ENCODE data around the gene RAPGEF6.
"Not testable (repeated sequence)": the region's sequence is repeated elsewhere in the genome, so short reads cannot be mapped to it uniquely, and the experiment has no call there.

RAPGEF6 gene

DNA sequence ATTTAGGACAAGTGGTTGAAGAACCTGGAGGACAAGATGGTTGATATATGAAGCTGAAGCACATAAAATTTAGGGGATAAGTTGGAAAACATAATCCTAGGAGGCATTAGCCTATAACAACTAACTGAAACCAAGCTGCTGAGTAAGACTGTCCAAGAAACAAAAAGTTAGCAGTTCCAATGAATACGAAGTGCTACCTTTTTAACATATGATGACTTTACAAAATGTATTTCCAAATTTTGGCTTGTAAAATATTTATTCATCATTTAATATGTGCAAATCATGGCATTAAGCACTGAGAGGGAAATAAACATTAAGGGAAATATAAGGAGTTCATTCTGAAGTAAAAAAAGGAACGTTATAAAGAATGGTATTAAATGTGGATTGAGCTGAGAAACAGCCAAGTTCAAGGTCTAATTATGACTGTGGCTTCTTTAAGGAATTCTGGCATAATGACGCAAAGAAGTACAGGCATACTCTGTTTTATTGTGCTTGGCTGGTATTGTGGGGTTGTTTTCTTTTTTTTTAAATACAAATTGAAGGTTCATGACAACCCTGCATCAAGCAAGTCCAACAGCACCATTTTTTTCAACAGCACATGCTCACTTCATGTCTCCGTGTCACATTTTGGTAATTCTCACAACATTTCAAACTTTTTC is 7.7 kb downstream of the RAPGEF6 start:
- Histone ChIP-seq H3K9me3 (ENCODE audit: control insufficient read depth, low read length) (no peaks in the 10 kb centered on the region), H3K36me3 (ENCODE audit: control insufficient read depth, insufficient read depth, low read length) (peaks cover 10% of the 10 kb centered on the region), H3K27ac (ENCODE audit: low read depth, low read length, severe bottlenecking) (no peak overlapping the region), H3K4me3 (ENCODE audit: extremely low read depth, insufficient read depth, low read length, poor library complexity, severe bottlenecking) (no peak overlapping the region), H3K4me1 (ENCODE audit: control insufficient read depth, insufficient read depth, low read length, poor library complexity, severe bottlenecking) (peaks cover 4% of the 10 kb centered on the region)
- WGBS, 2 experiments (ENCODE audit: insufficient coverage in 2 of 2) = 95 to 100% methylated on average over 1 to 2 of the region's 4 CpGs

DNA sequence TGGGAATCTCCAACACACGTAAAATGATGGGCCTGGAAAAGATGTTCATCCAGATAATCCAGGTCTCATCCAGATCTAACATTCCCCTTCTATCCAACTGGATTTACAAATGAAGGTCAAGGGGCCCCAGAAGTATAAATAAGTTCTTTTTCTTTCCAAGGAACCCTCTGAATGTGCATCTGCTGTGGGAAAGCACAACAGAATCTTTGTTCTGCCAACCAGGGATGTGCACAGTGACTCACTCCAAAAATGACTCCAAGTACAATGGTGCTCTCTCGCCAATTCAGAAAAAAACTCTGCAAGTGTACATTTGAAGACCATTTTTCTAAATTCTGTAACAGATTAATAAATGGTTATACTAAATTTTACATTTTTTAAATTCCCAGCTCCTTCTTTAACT is 12.4 kb downstream of the RAPGEF6 start:
- Histone ChIP-seq H3K4me1 (ENCODE audit: control insufficient read depth, insufficient read depth, low read length, poor library complexity, severe bottlenecking) (peaks cover 6% of the 10 kb centered on the region), H3K36me3 (ENCODE audit: control insufficient read depth, insufficient read depth, low read length) (peaks cover 14% of the 10 kb centered on the region), H3K9me3 (ENCODE audit: control insufficient read depth, low read length) (no peaks in the 10 kb centered on the region), H3K27ac (ENCODE audit: low read depth, low read length, severe bottlenecking) (peak overlapping the region; percentile 48), H3K4me3 (ENCODE audit: extremely low read depth, insufficient read depth, low read length, poor library complexity, severe bottlenecking) (no peak overlapping the region)
- WGBS, 2 experiments (ENCODE audit: insufficient coverage in 2 of 2) = 100% methylated on average over 1 of the region's 2 CpGs; no CpG with 5 or more reads in 1 of the 2 experiments

DNA sequence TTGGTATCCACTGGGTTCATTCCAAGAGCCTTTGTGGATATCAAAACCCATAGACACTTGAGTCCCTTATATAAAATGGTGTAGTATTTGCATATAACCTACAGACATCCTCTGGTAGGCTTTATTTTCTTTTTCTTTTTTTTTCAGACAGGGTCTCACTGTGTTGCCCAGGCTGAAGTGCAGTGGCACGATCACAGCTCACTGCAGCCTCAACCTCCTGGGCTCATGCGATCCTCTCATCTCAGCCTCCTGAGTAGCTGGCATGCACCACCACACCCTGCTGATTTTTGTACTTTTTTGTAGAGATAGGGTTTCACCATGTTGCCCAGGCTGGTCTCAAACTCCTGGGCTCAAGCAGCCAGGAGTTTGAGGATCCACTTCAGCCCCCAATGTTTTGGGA is 13.9 kb downstream of the RAPGEF6 start:
- H3K4me1 ChIP-seq (ENCODE audit: control insufficient read depth, insufficient read depth, low read length, poor library complexity, severe bottlenecking); H3K9me3 ChIP-seq (ENCODE audit: control insufficient read depth, low read length); H3K27ac ChIP-seq (ENCODE audit: low read depth, low read length, severe bottlenecking); H3K4me3 ChIP-seq (ENCODE audit: extremely low read depth, insufficient read depth, low read length, poor library complexity, severe bottlenecking): not testable (repeated sequence)
- WGBS, 2 experiments (ENCODE audit: insufficient coverage in 2 of 2) = 71 to 100% methylated on average over 1 of the region's 2 CpGs
- H3K36me3 ChIP-seq (ENCODE audit: control insufficient read depth, insufficient read depth, low read length) = peaks cover 18% of the 10 kb centered on the region

- H3K9me3 ChIP-seq (ENCODE audit: control insufficient read depth, low read length) = no peaks in the 10 kb centered on the region
- WGBS, 2 experiments (ENCODE audit: insufficient coverage in 2 of 2) = 83 to 100% methylated on average over 1 to 3 of the region's 8 CpGs
- H3K36me3 ChIP-seq (ENCODE audit: control insufficient read depth, insufficient read depth, low read length) = peaks cover 19% of the 10 kb centered on the region
- no peak overlapping the region for H3K4me3 ChIP-seq (ENCODE audit: extremely low read depth, insufficient read depth, low read length, poor library complexity, severe bottlenecking)
- no peak overlapping the region for H3K27ac ChIP-seq (ENCODE audit: low read depth, low read length, severe bottlenecking)
- peaks cover 6% of the 10 kb centered on the region for H3K4me1 ChIP-seq (ENCODE audit: control insufficient read depth, insufficient read depth, low read length, poor library complexity, severe bottlenecking)
Observed at GRCh38 chr5:131619102-131619501, 15.9 kb downstream of the RAPGEF6 start.

DNA sequence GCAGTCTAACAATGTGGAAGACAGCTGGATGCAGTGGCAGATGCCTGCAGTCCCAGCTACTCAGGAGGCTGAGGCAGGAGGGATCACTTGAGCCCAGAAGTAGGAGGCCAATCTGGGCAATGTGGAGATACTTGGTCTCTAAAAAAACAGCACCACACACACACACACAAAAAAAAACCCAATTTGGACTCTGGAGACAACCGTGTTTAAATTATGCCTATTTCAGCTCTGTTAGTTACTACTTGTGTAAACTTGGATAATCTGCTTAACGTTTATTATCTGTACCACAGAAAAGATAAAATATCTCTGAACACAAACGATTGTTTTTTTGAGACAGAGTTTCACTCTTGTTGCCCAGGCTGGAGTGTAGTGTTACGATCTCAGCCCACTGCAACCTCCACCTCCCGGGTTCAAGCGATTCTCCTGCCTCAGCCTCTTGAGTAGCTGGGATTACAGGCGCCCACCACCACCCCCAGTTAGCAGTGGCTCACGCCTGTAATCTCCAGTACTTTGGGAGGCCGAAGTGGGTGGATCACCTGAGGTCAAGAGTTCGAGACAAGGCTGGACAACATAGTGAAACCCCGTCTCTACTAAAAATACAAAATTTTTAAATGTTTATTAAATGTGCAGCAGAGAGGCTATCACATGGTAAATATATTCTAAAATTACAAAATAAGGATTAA is 17.7 kb downstream of the RAPGEF6 start:
- H3K36me3 ChIP-seq (ENCODE audit: control insufficient read depth, insufficient read depth, low read length) = peaks cover 15% of the 10 kb centered on the region
- peaks cover 3% of the 10 kb centered on the region for H3K4me1 ChIP-seq (ENCODE audit: control insufficient read depth, insufficient read depth, low read length, poor library complexity, severe bottlenecking)
- no peak overlapping the region for H3K4me3 ChIP-seq (ENCODE audit: extremely low read depth, insufficient read depth, low read length, poor library complexity, severe bottlenecking)
- H3K27ac ChIP-seq (ENCODE audit: low read depth, low read length, severe bottlenecking) = no peak overlapping the region
- WGBS, 2 experiments (ENCODE audit: insufficient coverage in 2 of 2) = 67 to 87% methylated on average over 3 to 6 of the region's 11 CpGs
- no peaks in the 10 kb centered on the region for H3K9me3 ChIP-seq (ENCODE audit: control insufficient read depth, low read length)

GRCh38 chr5:131615957-131616356 is 19.1 kb downstream of the RAPGEF6 start:
- Histone ChIP-seq H3K36me3 (ENCODE audit: control insufficient read depth, insufficient read depth, low read length) (peaks cover 17% of the 10 kb centered on the region), H3K27ac (ENCODE audit: low read depth, low read length, severe bottlenecking) (no peak overlapping the region), H3K4me1 (ENCODE audit: control insufficient read depth, insufficient read depth, low read length, poor library complexity, severe bottlenecking) (peaks cover 6% of the 10 kb centered on the region), H3K9me3 (ENCODE audit: control insufficient read depth, low read length) (no peaks in the 10 kb centered on the region), H3K4me3 (ENCODE audit: extremely low read depth, insufficient read depth, low read length, poor library complexity, severe bottlenecking) (no peak overlapping the region)
- 100% methylated on average over 1 of the region's 2 CpGs for WGBS, 2 experiments (ENCODE audit: insufficient coverage in 2 of 2)

DNA sequence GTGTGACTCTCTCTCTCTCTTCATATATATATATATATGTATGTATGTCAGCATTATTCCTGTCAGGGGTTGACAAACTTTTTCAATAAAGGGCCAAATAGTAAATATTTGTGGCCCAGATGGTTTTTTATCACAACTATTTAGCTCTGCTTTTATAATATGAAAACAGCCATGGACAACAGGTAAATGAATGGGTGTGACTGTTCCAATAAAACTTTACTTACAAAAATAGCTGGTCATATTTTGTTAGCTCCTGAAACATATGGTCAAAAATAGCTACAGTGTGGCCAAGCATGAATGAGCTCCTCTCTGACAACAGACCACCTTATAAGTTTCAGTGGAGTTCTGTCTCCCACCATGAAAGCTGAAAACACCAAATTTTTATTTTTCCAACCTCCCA is 21.6 kb downstream of the RAPGEF6 start:
- Histone ChIP-seq H3K27ac (ENCODE audit: low read depth, low read length, severe bottlenecking) (no peak overlapping the region), H3K4me3 (ENCODE audit: extremely low read depth, insufficient read depth, low read length, poor library complexity, severe bottlenecking) (no peak overlapping the region), H3K9me3 (ENCODE audit: control insufficient read depth, low read length) (no peaks in the 10 kb centered on the region), H3K36me3 (ENCODE audit: control insufficient read depth, insufficient read depth, low read length) (peaks cover 13% of the 10 kb centered on the region), H3K4me1 (ENCODE audit: control insufficient read depth, insufficient read depth, low read length, poor library complexity, severe bottlenecking) (peaks cover 19% of the 10 kb centered on the region)

DNA sequence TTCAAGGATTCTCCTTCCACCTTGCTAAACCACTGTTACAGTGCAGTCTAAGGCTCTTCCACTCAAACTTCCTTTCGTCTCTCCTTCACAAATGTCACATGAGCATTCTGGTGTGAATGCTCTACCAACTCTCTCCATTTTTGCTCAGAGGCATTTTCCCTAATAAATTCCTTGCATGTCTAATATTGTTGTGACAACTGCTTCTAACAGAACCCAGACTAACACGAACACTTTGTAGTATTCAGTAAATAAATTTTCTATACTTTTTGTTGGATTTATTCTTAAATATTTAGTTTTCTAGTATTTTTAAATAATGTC is 24.0 kb downstream of the RAPGEF6 start:
- 89 to 100% methylated on average over 1 of the region's 2 CpGs for WGBS, 2 experiments (ENCODE audit: insufficient coverage in 2 of 2)
- Histone ChIP-seq H3K4me1 (ENCODE audit: control insufficient read depth, insufficient read depth, low read length, poor library complexity, severe bottlenecking) (peaks cover 25% of the 10 kb centered on the region), H3K9me3 (ENCODE audit: control insufficient read depth, low read length) (no peaks in the 10 kb centered on the region), H3K4me3 (ENCODE audit: extremely low read depth, insufficient read depth, low read length, poor library complexity, severe bottlenecking) (no peak overlapping the region), H3K27ac (ENCODE audit: low read depth, low read length, severe bottlenecking) (peak overlapping the region; percentile 92), H3K36me3 (ENCODE audit: control insufficient read depth, insufficient read depth, low read length) (peaks cover 8% of the 10 kb centered on the region)

GRCh38 chr5:131610198-131611063 is 24.6 kb downstream of the RAPGEF6 start:
- Histone ChIP-seq H3K36me3 (ENCODE audit: control insufficient read depth, insufficient read depth, low read length) (peaks cover 5% of the 10 kb centered on the region), H3K9me3 (ENCODE audit: control insufficient read depth, low read length) (no peaks in the 10 kb centered on the region), H3K4me3 (ENCODE audit: extremely low read depth, insufficient read depth, low read length, poor library complexity, severe bottlenecking) (no peak overlapping the region), H3K27ac (ENCODE audit: low read depth, low read length, severe bottlenecking) (peak overlapping the region; percentile 92), H3K4me1 (ENCODE audit: control insufficient read depth, insufficient read depth, low read length, poor library complexity, severe bottlenecking) (peaks cover 25% of the 10 kb centered on the region)
- WGBS, 2 experiments (ENCODE audit: insufficient coverage in 2 of 2) = 100% methylated on average over 1 of the region's 6 CpGs

DNA sequence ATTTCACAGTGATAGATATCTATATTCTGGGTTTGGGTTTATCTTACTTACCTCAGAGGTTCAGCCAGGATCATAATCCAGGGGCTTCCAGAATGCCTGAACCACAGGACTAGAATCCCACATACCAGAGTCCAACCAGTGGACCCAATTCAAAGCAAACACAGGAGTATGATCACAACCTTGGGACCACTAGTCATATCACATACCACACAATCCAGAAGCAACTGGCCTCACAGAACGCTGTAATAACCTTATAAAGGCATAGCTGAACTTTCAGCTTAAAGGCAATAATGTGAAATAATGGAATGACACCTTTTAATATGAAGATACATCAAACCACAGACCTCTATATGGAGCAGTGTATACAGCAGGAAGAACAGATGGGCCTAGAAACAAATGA is 25.3 kb downstream of the RAPGEF6 start:
- Histone ChIP-seq H3K27ac (ENCODE audit: low read depth, low read length, severe bottlenecking) (peak overlapping the region; percentile 92), H3K9me3 (ENCODE audit: control insufficient read depth, low read length) (no peaks in the 10 kb centered on the region), H3K36me3 (ENCODE audit: control insufficient read depth, insufficient read depth, low read length) (peaks cover 5% of the 10 kb centered on the region), H3K4me1 (ENCODE audit: control insufficient read depth, insufficient read depth, low read length, poor library complexity, severe bottlenecking) (peaks cover 25% of the 10 kb centered on the region), H3K4me3 (ENCODE audit: extremely low read depth, insufficient read depth, low read length, poor library complexity, severe bottlenecking) (no peak overlapping the region)
- WGBS, 2 experiments (ENCODE audit: insufficient coverage in 2 of 2) = no CpG with 5 or more reads among the region's 1 CpG

Data from mesodermal cell (in vitro differentiated cells).